Ascending aorta (tissue), 2 donors: ENCODE measurements around the gene TRMT11. TPM values are rescaled to one million over a fixed set of nuclear protein-coding genes. Genes with fewer than 3 reads are reported as not detected.

Experiments
- DNase-seq, 2 donors: peaks; one replicate each; pipeline ENCODE4 v3.0.0-alpha.2; 2019; ENCODE audit warnings: low spot score in 2 of 2
- H3K27ac ChIP-seq, 2 donors: fragments of 200-600 bp; sonication (generic); one replicate each; pipeline ENCODE4 v1.5.1; 2016 to 2017; ENCODE audit warnings: mild to moderate bottlenecking in 1 of 2
- H3K27me3 ChIP-seq: fragments of 200-600 bp; sonication (generic); one replicate; pipeline ENCODE4 v1.5.1; 2017
- H3K36me3 ChIP-seq, 2 donors: fragments of 200-600 bp; sonication (generic); one replicate each; pipeline ENCODE4 v1.5.1; 2016
- H3K4me1 ChIP-seq, 2 donors: fragments of 200-600 bp; sonication (generic); one replicate each; pipeline ENCODE4 v1.5.1; 2016 to 2017; ENCODE audit warnings: mild to moderate bottlenecking in 1 of 2
- H3K4me3 ChIP-seq, 2 donors: fragments of 200-600 bp; sonication (generic); one replicate each; pipeline ENCODE4 v1.5.1; 2016 to 2017; ENCODE audit warnings: mild to moderate bottlenecking in 1 of 2
- H3K9me3 ChIP-seq, 2 donors: fragments of 200-600 bp; sonication (generic); one replicate each; pipeline ENCODE4 v1.5.1; 2016
- intact Hi-C: fragments of 100-400 bp; cut with DNase I; formaldehyde crosslinking; loops from one replicate; pipeline ENCODE4 v1.15.1; 2023
- total RNA-seq: library from RNA; depleted of rRNA; stranded (reverse); fragments of >200 nt; gene quantifications from one replicate; pipeline ENCODE4 v1.1.0, GENCODE V29; 2016
- TF ChIP-seq, protein P1 (sequence below), 3 experiments: fragments of 200-600 bp in 2 of 3; fragments of 450-650 bp in 1 of 3; sonication (generic) in 2 of 3; IDR thresholded peaks; one replicate each; pipeline ENCODE4 v1.5.1; 2016 to 2019; ENCODE audit warnings: antibody characterized with exemption in 3 of 3, mild to moderate bottlenecking in 1 of 3, moderate library complexity in 1 of 3

TRMT11 gene
- total RNA-seq, 1 donor from 2014 or later, result 44.6 TPM

DNA sequence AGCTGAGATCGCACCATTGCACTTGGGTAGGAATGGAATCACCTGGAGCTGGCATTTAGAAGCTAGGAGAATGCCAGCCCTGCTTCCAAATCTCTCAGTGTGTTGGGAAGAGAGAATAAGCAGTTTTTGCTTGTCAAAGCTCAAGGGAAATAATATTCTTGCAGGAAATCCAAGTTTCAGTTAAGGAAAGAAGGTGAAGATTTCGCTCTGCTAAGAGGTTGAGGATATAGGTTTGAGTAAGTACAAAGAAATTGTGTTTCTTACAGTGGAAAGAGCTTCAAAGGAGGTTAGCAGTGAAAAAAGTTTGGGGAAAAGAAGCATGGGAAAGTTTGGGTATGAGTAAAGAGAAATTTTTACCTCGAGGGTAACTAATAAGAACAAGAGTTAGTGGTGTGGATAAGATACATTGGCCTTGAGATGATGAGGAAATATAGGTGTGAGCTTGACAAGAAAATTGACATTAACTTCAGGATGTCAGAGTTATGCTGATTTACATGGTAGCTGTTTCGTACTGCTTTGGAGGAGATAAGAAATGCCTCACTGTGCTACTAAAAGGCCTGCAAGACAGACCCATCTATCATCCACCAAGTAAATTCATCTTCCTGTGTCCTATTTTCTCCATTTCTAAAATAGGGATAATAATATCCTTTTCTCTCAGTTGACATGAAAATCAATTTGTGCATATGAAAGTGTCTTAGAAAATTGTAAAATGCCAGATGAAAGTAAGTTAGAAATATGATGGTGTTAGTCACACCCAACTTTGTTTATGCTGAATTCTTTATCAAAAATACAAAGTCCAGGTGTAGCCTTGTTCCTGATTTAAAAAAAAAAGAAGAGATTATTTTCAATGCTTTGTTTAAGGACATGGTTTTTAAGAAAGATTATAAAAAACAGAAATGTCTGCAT, 42.6 kb upstream of the TRMT11 start:
- no peaks in the 10 kb centered on the region for H3K27me3 ChIP-seq
- H3K4me3 ChIP-seq, result no peak overlapping the region
- H3K4me1 ChIP-seq, result peaks cover 7 to 18% of the 10 kb centered on the region in 2 donors
- H3K9me3 ChIP-seq, result no peaks in the 10 kb centered on the region
- intact Hi-C loops, result no loop called here
- H3K36me3 ChIP-seq, result no peaks in the 10 kb centered on the region
- DNase-seq, result no peak
- TF ChIP-seq, protein P1, sequence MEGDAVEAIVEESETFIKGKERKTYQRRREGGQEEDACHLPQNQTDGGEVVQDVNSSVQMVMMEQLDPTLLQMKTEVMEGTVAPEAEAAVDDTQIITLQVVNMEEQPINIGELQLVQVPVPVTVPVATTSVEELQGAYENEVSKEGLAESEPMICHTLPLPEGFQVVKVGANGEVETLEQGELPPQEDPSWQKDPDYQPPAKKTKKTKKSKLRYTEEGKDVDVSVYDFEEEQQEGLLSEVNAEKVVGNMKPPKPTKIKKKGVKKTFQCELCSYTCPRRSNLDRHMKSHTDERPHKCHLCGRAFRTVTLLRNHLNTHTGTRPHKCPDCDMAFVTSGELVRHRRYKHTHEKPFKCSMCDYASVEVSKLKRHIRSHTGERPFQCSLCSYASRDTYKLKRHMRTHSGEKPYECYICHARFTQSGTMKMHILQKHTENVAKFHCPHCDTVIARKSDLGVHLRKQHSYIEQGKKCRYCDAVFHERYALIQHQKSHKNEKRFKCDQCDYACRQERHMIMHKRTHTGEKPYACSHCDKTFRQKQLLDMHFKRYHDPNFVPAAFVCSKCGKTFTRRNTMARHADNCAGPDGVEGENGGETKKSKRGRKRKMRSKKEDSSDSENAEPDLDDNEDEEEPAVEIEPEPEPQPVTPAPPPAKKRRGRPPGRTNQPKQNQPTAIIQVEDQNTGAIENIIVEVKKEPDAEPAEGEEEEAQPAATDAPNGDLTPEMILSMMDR (IDR thresholded peaks at IDR 0.05), result no peak
- H3K27ac ChIP-seq, result peak overlapping the region; percentile 50 to 56

DNA sequence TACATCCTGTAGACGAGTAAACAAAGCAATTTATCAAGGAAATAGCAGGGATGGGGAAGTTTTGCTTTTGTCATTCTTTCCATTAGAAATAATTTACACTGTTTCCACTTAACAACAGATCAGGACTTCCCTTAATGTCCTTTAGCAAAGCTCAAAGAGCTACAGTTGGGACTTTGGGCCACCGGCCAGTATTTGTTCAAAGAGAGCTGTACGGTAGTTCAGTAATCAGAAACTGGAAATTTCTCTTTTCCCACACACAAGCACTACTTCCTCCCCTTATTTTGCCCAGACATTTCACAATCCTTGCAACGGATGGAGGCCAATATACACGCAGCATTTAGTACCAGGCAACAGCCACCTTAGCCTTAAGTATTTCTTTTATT, 41.9 kb upstream of the TRMT11 start:
- TF ChIP-seq, protein P1 (IDR thresholded peaks at IDR 0.05), result no peak
- peak in 1 of 2 donors; percentile 84 for DNase-seq
- H3K27ac ChIP-seq, result peak overlapping the region; percentile 50 to 56
- no peaks in the 10 kb centered on the region for H3K9me3 ChIP-seq
- H3K4me1 ChIP-seq, result peaks cover 7 to 18% of the 10 kb centered on the region in 2 donors
- intact Hi-C loops, result no loop called here
- no peaks in the 10 kb centered on the region for H3K27me3 ChIP-seq
- H3K4me3 ChIP-seq, result no peak overlapping the region
- H3K36me3 ChIP-seq, result no peaks in the 10 kb centered on the region

DNA sequence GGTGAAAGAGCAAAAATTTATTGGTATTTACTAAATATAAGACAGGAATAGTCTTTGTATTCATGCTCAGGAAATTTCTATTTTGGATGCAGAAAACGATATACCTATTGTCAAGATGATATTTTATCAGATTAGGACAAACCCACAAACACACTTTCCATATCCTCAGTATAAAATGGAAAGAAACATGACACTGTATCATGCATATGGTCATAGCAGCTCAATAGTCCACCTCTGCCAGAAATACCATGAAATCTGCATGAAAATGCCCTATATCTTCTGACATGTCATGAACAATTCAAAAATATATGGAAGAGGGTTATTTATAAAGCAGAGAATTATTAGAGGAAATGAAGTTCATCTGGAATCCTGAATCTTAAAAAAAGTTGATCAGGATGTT, 41.4 kb upstream of the TRMT11 start:
- H3K4me3 ChIP-seq, result no peak overlapping the region
- peak overlapping the region; percentile 50 to 56 for H3K27ac ChIP-seq
- H3K4me1 ChIP-seq, result peaks cover 7 to 18% of the 10 kb centered on the region in 2 donors
- no peaks in the 10 kb centered on the region for H3K9me3 ChIP-seq
- intact Hi-C loops, result no loop called here
- no peak for DNase-seq
- no peaks in the 10 kb centered on the region for H3K27me3 ChIP-seq
- TF ChIP-seq, protein P1 (IDR thresholded peaks at IDR 0.05), result no peak
- no peaks in the 10 kb centered on the region for H3K36me3 ChIP-seq

DNA sequence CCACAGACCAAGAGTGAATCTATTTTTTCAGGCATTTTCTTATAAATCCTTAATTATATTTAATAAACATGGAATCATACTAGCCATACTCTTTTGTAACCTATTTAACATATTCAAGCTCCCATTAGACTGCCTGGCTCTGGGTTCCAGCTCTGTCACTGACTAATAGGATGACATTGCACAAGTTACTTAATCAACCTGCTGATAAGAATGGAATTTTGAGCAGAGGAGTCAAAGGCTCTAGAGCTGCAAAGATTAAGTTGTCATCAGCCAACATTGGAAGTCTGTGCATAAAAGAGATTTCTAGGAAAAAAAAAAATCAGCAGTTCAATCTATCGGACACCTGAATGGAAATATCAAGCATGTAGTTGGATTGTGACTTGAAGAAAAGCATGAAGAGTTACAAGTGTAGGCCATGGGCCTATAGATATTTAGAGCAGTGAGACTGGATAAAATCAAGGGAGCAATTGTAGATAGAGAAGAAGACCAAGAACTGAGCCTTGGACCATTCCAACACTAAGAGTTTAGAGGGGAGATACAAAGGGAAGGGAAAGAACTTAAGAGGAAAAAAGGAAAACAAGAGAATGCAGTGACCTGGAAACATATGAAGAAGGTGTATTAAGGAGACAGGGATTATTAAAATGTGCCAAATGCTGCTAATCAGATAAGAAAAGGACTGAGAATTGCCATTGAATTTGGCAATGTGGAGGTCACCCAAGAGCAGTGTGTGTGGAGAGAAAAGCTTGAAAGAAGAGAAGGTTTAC, 40.8 kb upstream of the TRMT11 start:
- H3K27me3 ChIP-seq, result no peaks in the 10 kb centered on the region
- intact Hi-C loops, result no loop called here
- TF ChIP-seq, protein P1 (IDR thresholded peaks at IDR 0.05), result no peak
- H3K4me1 ChIP-seq, result peaks cover 7 to 18% of the 10 kb centered on the region in 2 donors
- H3K36me3 ChIP-seq, result no peaks in the 10 kb centered on the region
- peak overlapping the region; percentile 56 to 79 for H3K27ac ChIP-seq
- DNase-seq, result no peak
- no peak overlapping the region for H3K4me3 ChIP-seq
- H3K9me3 ChIP-seq, result no peaks in the 10 kb centered on the region

DNA sequence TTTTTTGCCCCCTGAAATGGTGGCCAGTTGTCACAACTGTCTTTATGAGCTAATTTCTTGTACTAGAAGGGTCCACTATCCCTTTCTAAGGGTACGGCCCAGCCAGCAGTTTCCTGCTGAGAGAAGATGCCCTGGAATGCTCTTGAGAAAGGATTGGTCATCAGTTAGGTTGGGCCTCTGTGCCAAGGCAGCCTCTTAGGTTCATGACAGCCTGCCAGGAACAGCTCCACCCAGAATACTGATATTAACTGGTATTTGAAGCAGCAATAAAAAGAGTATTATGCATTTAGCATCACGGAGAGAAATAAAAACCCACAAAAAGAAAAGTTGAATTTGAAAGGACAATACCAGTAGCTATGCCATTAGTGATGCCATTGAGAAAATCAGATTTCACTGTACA, 38.7 kb upstream of the TRMT11 start:
- Histone ChIP-seq H3K27ac (peak overlapping the region in 1 of 2 donors; percentile 52), H3K9me3 (no peaks in the 10 kb centered on the region), H3K27me3 (no peaks in the 10 kb centered on the region), H3K4me3 (no peak overlapping the region), H3K36me3 (no peaks in the 10 kb centered on the region), H3K4me1 (peaks cover 7 to 18% of the 10 kb centered on the region in 2 donors)
- DNase-seq, result no peak
- intact Hi-C loops, result no loop called here
- TF ChIP-seq, protein P1 (IDR thresholded peaks at IDR 0.05), result no peak
